ENCODE results near the gene PLCG2. TPM values are rescaled to one million over a fixed set of nuclear protein-coding genes. Genes with fewer than 3 reads are reported as not detected.
"Not testable (repeated sequence)": the region's sequence is repeated elsewhere in the genome, so short reads cannot be mapped to it uniquely, and the experiment has no call there.

Gene PLCG2
- total RNA-seq, 2 experiments from 2014 or later = 7.0 to 7.6 TPM

DNA sequence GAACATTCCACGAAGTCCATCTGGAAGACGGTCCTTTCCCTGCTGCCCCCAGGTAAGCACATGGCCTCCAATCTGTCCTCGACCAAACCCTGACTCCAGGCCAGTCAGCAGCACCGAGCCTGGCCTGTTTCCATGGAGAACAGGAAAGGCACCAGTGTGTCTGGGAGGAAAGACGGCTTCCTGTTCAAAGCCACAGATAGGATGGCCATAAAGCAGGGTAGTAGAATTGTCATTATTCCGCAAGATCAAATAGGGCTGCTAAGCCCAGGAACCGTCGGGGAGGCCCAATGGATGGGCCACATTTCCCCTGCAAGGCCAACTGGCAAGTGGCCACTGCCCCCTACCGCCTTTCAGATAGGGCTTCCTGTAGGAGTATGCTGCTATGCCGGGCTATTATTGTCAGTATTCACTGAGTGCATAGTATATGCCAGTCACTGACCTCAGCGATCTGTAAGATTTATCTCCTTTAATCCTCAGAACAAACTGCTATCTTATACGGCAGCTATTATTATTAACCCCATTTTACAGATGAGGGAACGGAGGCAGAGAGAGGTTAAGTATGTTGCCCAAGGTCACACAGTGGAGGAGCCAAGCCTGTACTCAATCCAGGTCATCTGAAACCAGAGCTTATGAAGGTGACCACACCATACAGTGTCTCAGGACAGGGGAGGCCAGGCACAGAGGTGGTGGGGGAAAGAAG, 23.0 kb upstream of the PLCG2 start:
- POLR2A ChIA-PET = no interaction called here
- intact Hi-C loops (cut with DNase I, micrococcal nuclease) = no loop called here
- no peak for ATAC-seq

DNA sequence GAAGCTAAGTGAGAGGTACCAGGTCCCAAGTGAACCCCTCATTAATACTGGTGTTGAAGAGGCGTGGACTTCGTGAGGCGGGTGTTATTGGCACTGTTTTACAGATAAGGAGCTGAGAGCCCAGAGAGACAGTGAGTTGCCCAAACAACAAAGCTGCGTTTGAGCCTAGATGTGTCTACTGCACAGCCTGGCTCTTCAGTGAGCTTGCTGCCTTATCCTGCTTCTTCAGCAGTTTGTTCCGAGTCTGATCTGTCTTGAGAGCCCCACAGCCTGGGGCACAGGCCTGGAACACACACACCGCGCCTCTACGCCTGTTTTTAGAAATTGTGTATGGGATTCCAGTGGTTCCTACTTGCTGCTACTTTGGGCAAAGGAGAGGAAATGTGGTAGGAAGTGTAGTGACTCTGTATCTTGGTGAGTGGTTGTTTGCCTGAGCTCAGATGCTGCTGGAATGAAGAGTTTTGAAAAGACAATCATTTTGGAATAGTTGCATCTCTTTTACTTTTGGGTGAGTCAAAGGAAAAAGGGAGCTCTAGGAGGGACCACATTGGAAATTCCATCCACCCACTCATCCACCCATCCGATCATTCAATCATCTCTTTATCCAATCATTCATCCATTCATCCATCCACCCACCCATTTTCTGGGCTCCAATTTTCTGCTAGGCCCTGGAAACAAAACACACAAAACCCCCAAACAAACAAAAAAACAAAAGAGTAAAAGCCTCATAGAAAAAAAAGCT, 22.3 kb upstream of the PLCG2 start:
- peaks cover 3% of the 10 kb centered on the region for H3K27me3 Mint-ChIP-seq
- POLR2A ChIA-PET = no interaction called here
- DNase-seq (no peak), ATAC-seq (no peak)
- no peaks in the 10 kb centered on the region for H3K9me3 Mint-ChIP-seq (ENCODE audit: low read depth)
- H3K4me3 Mint-ChIP-seq = no peak overlapping the region
- no peaks in the 10 kb centered on the region for H3K36me3 Mint-ChIP-seq (ENCODE audit: low read depth)
- H3K27ac Mint-ChIP-seq = no peak overlapping the region
- intact Hi-C loops (cut with DNase I, micrococcal nuclease) = no loop called here
- CTCF ChIA-PET = interaction anchor here (0.6 to 0.9 kb wide), 2 partner anchors 19 to 728 kb away, joined by 3 read pairs; no protein-coding TSS in a partner anchor
- H3K4me1 Mint-ChIP-seq = no peaks in the 10 kb centered on the region

More for the DNA sequence above, 23.0 kb upstream of the PLCG2 start:
- Mint-ChIP-seq H3K27me3 (peaks cover 3% of the 10 kb centered on the region), H3K36me3 (ENCODE audit: low read depth) (no peaks in the 10 kb centered on the region), H3K27ac (no peak overlapping the region), H3K4me1 (no peaks in the 10 kb centered on the region), H3K9me3 (ENCODE audit: low read depth) (no peaks in the 10 kb centered on the region), H3K4me3 (no peak overlapping the region)
- CTCF ChIA-PET = interaction anchor here (0.5 kb wide), 1 partner anchor 372 kb away, joined by 3 read pairs; no protein-coding TSS in a partner anchor
- no peak for DNase-seq

DNA sequence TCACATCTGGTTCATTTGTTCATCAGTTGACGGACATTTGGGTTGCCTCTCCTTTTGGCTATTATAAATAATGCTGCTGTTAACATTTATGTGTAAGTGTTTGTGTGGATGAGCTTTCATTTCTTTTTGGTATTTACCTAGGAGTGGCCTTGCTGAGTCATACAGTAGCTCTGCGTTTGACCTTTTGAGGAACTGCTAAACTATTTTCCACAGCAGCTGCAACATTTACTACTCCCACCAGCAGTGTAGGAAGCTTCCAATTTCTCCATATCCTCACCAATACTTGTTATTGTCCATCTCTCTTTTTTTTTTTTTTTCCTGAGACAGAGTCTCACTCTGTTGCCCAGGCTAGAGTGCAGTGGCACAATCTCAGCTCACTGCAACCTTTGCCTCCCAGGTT, 20.7 kb upstream of the PLCG2 start:
- Mint-ChIP-seq H3K4me3 (no peak overlapping the region), H3K36me3 (ENCODE audit: low read depth) (no peaks in the 10 kb centered on the region), H3K27ac (no peak overlapping the region), H3K27me3 (peaks cover 3% of the 10 kb centered on the region), H3K4me1 (no peaks in the 10 kb centered on the region), H3K9me3 (ENCODE audit: low read depth) (no peaks in the 10 kb centered on the region)
- ChIA-PET POLR2A (no interaction called here), CTCF (interaction anchor here (1.0 to 1.1 kb wide), 2 partner anchors 8 to 10 kb away, joined by 3 to 5 read pairs; no protein-coding TSS in a partner anchor)
- DNase-seq (no peak), ATAC-seq (no peak)
- intact Hi-C loops (cut with DNase I, micrococcal nuclease) = no loop called here

DNA sequence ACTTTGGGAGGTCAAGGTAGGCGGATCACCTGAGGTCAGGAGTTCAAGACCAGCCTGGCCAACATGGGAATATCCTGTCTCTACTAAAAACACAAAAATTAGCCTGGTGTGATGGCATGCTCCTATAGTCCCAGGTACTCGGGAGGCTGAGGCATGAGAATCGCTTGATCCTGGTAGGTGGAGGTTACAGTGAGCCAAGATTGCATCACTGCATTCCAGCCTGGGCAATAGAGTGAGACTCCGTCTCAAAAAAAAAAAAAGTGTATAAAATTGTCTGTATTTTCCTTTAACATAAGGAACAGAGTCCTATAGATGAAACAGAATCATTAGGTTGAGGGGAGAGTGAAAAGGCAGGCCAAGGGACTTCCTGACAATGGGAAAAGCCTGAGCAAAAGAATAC, 16.8 kb upstream of the PLCG2 start:
- CTCF ChIA-PET = interaction anchor here (1.5 kb wide), 1 partner anchor 111 kb away, joined by 3 read pairs; no protein-coding TSS in a partner anchor
- H3K4me1 Mint-ChIP-seq; H3K27ac Mint-ChIP-seq; H3K27me3 Mint-ChIP-seq; ATAC-seq; intact Hi-C loops (cut with DNase I, micrococcal nuclease); DNase-seq; H3K9me3 Mint-ChIP-seq (ENCODE audit: low read depth); POLR2A ChIA-PET; H3K36me3 Mint-ChIP-seq (ENCODE audit: low read depth); H3K4me3 Mint-ChIP-seq: not testable (repeated sequence)

DNA sequence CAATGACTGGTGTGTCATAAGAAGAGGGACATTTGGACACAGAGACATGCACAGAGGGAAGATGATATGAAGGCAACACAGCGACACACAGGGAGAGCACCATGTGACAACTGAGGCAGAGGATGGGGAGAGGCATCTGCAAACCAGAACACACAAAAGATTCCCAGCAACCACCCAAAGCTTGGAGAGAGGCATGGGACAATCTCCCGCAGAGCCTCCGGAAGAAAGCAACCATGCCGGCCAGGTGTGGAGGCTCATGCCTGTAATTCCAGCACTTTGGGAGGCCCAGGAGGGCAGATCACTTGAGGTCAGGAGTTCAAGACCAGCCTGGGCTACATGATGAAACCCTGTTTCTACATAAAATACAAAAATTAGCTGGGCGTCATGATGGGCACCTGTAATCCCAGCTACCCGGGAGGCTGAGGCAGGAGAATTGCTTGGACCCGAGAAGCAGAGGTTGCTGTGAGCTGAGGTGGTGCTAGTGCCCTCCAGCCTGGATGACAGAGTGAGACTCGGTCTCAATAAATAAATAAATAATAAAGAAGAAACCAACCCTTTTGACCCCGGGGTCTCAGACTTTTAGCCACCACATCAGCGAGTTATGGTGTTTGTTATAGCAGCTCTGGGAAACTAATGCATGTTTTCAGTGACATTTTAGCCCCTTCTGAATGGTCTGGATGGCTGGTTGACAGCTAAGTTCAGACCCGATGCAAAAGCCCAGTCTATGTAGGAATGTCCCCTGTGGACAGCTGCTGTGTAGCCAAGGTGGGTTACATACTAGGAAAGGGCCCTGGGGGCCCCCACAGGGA, 13.8 kb upstream of the PLCG2 start:
- POLR2A ChIA-PET = no interaction called here
- Mint-ChIP-seq H3K4me3 (no peak overlapping the region), H3K27ac (no peak overlapping the region), H3K27me3 (peaks cover 2% of the 10 kb centered on the region), H3K4me1 (no peaks in the 10 kb centered on the region), H3K9me3 (ENCODE audit: low read depth) (no peaks in the 10 kb centered on the region), H3K36me3 (ENCODE audit: low read depth) (no peaks in the 10 kb centered on the region)
- intact Hi-C loops (cut with DNase I, micrococcal nuclease) = no loop called here
- CTCF ChIA-PET = interaction anchor here (0.6 kb wide), 1 partner anchor 399 kb away, joined by 3 read pairs; no protein-coding TSS in a partner anchor
- no peak for DNase-seq
- no peak for ATAC-seq

DNA sequence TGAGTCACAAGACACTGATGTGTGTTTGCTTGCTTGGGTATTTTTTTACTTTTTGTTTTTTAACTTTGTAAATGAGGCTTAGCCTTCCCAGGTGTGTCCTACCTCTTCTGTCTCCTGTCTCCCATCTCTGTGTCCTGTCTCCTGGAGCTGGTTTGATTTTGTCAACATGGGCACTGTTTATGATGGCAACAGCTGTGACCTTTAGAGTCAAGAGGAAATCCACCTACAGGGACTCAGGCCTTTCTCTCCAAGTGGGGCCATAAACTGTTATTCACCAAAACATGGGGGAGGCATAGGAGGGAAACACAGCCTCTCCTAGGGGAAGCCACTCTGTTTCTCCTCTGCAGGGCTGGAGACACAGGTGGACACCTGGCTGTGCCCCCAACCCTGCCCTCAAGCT, 13.1 kb upstream of the PLCG2 start:
- DNase-seq (no peak), ATAC-seq (no peak)
- H3K27ac Mint-ChIP-seq = no peak overlapping the region
- no peak overlapping the region for H3K4me3 Mint-ChIP-seq
- CTCF ChIA-PET = no interaction called here
- POLR2A ChIA-PET = no interaction called here
- H3K4me1 Mint-ChIP-seq = no peaks in the 10 kb centered on the region
- intact Hi-C loops (cut with DNase I, micrococcal nuclease) = no loop called here
- peaks cover 2% of the 10 kb centered on the region for H3K27me3 Mint-ChIP-seq
- H3K36me3 Mint-ChIP-seq (ENCODE audit: low read depth) = no peaks in the 10 kb centered on the region
- H3K9me3 Mint-ChIP-seq (ENCODE audit: low read depth) = no peaks in the 10 kb centered on the region

DNA sequence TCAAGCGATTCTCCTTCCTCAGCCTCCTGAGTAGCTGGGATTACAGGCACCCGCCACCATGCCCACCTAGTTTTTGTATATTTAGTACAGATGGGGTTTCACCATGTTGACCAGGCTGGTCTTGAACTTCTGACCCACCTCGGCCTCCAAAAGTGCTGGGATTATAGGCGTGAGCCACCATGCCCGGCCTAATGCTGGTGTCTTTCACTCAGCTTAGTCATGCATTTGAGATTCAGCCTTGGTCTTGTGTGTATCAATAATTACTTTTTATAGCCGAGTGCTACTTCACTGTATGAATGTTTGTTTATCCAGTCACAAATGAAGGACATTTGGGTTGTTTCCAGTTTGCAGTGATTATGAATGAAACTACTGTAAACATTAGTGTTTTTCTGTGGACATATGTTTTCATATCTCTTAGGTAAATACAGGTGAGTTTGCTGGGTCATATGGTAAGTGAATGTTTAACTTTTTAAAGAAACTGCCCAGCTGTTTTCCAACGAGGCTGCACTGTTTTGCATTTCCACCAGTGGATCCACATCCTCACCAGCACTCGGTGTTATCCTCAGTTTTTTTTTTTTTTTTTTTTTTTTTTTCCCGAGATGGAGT, 11.0 kb upstream of the PLCG2 start:
- H3K4me3 Mint-ChIP-seq = no peak overlapping the region
- DNase-seq = no peak
- no peaks in the 10 kb centered on the region for H3K36me3 Mint-ChIP-seq (ENCODE audit: low read depth)
- POLR2A ChIA-PET = no interaction called here
- no peak for ATAC-seq
- peaks cover 2% of the 10 kb centered on the region for H3K27me3 Mint-ChIP-seq
- CTCF ChIA-PET = interaction anchor here (1.1 to 1.2 kb wide), 2 partner anchors 10 to 26 kb away, joined by 3 read pairs; no protein-coding TSS in a partner anchor
- intact Hi-C loops (cut with DNase I, micrococcal nuclease) = no loop called here
- no peaks in the 10 kb centered on the region for H3K9me3 Mint-ChIP-seq (ENCODE audit: low read depth)
- no peak overlapping the region for H3K27ac Mint-ChIP-seq
- H3K4me1 Mint-ChIP-seq = no peaks in the 10 kb centered on the region

DNA sequence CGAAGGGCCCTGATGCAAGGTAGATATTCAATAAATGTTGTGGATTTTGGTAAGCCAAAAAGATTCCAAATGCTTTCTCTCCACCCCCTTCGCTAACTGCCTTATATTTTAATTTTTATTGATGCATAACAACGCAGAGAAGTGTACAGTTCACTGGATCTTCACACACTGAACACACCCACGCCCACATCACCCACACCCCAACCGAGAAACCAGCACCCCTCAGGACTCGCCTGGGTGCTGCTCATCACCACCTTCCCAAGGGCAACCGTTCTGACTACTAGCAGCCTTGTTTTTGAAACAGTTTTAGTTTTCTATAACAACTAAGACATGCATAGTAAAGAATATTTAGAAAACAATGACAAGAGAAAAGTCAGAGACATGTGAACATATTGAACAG, 9.1 kb upstream of the PLCG2 start:
- H3K27ac Mint-ChIP-seq = no peak overlapping the region
- peaks cover under 1% of the 10 kb centered on the region for H3K27me3 Mint-ChIP-seq
- no peak for ATAC-seq
- no peak overlapping the region for H3K4me3 Mint-ChIP-seq
- intact Hi-C loops (cut with DNase I, micrococcal nuclease) = no loop called here
- ChIA-PET POLR2A (no interaction called here), CTCF (interaction anchor here (0.6 kb wide), 1 partner anchor 8 kb away, joined by 3 read pairs; no protein-coding TSS in a partner anchor)
- no peaks in the 10 kb centered on the region for H3K9me3 Mint-ChIP-seq (ENCODE audit: low read depth)
- no peaks in the 10 kb centered on the region for H3K4me1 Mint-ChIP-seq
- DNase-seq = no peak
- H3K36me3 Mint-ChIP-seq (ENCODE audit: low read depth) = no peaks in the 10 kb centered on the region

DNA sequence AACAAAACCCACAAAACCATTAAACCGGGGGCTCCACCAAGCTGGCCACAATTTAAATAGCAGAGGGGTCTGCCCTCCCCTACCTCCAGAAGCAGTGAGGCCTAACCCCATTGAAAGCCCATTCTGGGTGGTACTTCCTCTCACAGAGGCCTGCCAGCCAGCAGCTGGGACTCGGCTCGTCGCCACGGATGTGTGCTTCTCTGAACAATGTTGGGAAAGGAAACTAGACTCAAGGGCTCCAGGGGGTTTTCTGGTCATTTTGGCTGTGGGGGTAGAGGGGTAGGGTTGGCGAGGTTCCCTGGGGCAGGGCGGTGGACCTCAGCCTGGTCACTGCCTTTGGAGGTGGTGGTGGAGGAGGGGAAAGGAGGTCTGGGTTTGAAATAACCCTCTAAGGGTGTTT, 4.7 kb upstream of the PLCG2 start:
- ATAC-seq = no peak
- POLR2A ChIA-PET = no interaction called here
- no peaks in the 10 kb centered on the region for H3K36me3 Mint-ChIP-seq (ENCODE audit: low read depth)
- H3K4me1 Mint-ChIP-seq = peaks cover 1% of the 10 kb centered on the region
- CTCF ChIA-PET = interaction anchor here (0.7 kb wide), 1 partner anchor 170 kb away, joined by 3 read pairs; no protein-coding TSS in a partner anchor
- no peak overlapping the region for H3K27ac Mint-ChIP-seq
- DNase-seq = no peak
- H3K9me3 Mint-ChIP-seq (ENCODE audit: low read depth) = no peaks in the 10 kb centered on the region
- H3K4me3 Mint-ChIP-seq = no peak overlapping the region
- intact Hi-C loops (cut with DNase I, micrococcal nuclease) = no loop called here
- H3K27me3 Mint-ChIP-seq = peaks cover 12% of the 10 kb centered on the region

DNA sequence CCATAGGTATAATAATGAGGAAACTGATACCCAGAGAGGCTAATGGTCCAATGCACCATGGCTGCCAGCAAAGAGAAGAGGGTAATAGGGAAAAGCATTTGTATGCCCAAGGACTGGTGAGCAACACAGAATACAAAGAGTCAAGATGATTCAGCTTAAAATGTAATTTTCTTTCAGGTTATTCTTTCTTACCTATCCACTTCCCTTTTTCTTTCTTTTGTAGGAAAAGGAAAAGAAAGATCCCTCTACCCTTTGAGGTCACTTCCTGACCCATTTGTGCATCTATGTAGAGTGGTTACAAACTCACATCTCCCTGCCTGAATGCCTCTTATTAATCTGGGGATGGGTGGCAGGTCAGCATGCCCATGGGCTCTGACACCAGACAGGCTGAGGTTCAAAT, 3.5 kb upstream of the PLCG2 start:
- H3K4me1 Mint-ChIP-seq = peaks cover 6% of the 10 kb centered on the region
- H3K4me3 Mint-ChIP-seq = no peak overlapping the region
- POLR2A ChIA-PET = no interaction called here
- no peak overlapping the region for H3K27ac Mint-ChIP-seq
- CTCF ChIA-PET = no interaction called here
- DNase-seq = no peak
- ATAC-seq = no peak
- no peaks in the 10 kb centered on the region for H3K36me3 Mint-ChIP-seq (ENCODE audit: low read depth)
- H3K9me3 Mint-ChIP-seq (ENCODE audit: low read depth) = no peaks in the 10 kb centered on the region
- H3K27me3 Mint-ChIP-seq = peaks cover 22% of the 10 kb centered on the region
- intact Hi-C loops (cut with DNase I, micrococcal nuclease) = no loop called here

DNA sequence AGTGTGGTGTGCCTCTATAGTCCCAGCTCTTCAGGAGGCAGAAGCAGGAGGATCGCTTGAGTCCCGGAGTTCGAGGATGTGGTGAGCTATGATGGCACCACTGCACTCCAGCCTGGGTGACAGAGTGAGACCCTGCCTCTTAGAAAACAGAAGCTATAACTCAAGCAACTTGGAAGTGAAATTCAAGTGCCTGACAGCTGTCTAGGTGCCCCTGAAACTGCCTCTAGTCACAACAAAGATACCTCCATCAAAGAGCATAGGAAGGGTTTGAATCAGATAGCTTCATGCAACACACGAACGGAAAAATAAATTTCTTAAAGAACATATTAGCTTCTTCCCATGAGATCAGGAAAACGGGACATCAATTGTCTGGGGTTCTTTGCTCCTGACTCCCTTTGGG, 860 bp upstream of the PLCG2 start:
- no peak for ATAC-seq
- CTCF ChIA-PET = interaction anchor here (0.6 to 1.2 kb wide), 2 partner anchors 8 to 23 kb away, joined by 3 read pairs; no protein-coding TSS in a partner anchor
- intact Hi-C loops (cut with DNase I, micrococcal nuclease) = no loop called here
- Mint-ChIP-seq H3K27ac (no peak overlapping the region), H3K36me3 (ENCODE audit: low read depth) (no peaks in the 10 kb centered on the region), H3K27me3 (peaks cover 36% of the 10 kb centered on the region), H3K9me3 (ENCODE audit: low read depth) (no peaks in the 10 kb centered on the region), H3K4me1 (peaks cover 6% of the 10 kb centered on the region), H3K4me3 (peak overlapping the region; percentile 61)
- POLR2A ChIA-PET = no interaction called here
- no peak for DNase-seq
